HepG2 (cell line): ENCODE measurements around the gene OAF. TPM values are rescaled to one million over a fixed set of nuclear protein-coding genes. Genes with fewer than 3 reads are reported as not detected.

Source experiments
- ATAC-seq: fragments of 200-7000 bp; cut with Tn5 transposase; 3 replicates; pipeline ENCODE4 v1.9.1; 2020; ENCODE audit warnings: mild to moderate bottlenecking, moderate library complexity
- BruUV-seq: library from RNA; stranded (reverse); fragments of 400-500 nt; replicated peaks from 2 replicates; lab custom pipeline; 2021; lab: Mats Ljungman, UMichigan
- CTCF ChIA-PET: fragments of 300-600 bp; formaldehyde crosslinking; extraction: SDS; loops from one replicate; lab custom pipeline; 2021; ENCODE audit warnings: low total read pairs, inconsistent platforms, low intra/inter-chr PET ratio; lab: Yijun Ruan, JAX
- POLR2A ChIA-PET: fragments of 350-600 bp; sonication (Branson Sonifier 250); formaldehyde crosslinking; loops from one replicate; lab custom pipeline; 2020; ENCODE audit warnings: antibody characterized with exemption, inconsistent platforms; lab: Yijun Ruan, JAX
- DNase-seq: peaks from one replicate; pipeline ENCODE4 v3.0.0-alpha.2; 2015; ENCODE audit warnings: low spot score
- FAIRE-seq: peaks from 3 replicates; lab custom pipeline; 2011; peaks lifted over from hg19 to GRCh38; lab: Jason Lieb, UNC
- H2AFZ ChIP-seq: one replicate; pipeline ENCODE4 v1.6.1; 2011; ENCODE audit warnings: low read length, inconsistent platforms
- H3K27ac ChIP-seq: fragments of 300-600 bp; 3 replicates; pipeline ENCODE4 v1.8.0; 2011; ENCODE audit warnings: mixed run types, mild to moderate bottlenecking, mixed read lengths, low read length, inconsistent platforms; ENCODE audit not compliant: insufficient read depth; ENCODE audit errors: extremely low read length
- H3K27me3 ChIP-seq, 2 experiments: fragments of 200-600 bp in 1 of 2; 2 replicates in 1 of 2; 3 replicates in 1 of 2; pipeline versions ENCODE4 v1.6.0 to v1.8.0; 2011; ENCODE audit warnings: low read length in 2 of 2, mild to moderate bottlenecking in 2 of 2, moderate library complexity in 2 of 2, inconsistent platforms in 1 of 2; ENCODE audit not compliant: insufficient read depth in 2 of 2, control insufficient read depth in 1 of 2
- H3K36me3 ChIP-seq, 2 experiments: fragments of 200-600 bp in 1 of 2; replicated peaks in 1 of 2; 2 replicates in 1 of 2; 3 replicates in 1 of 2; pipeline versions ENCODE4 v1.5.1 to v1.8.0; 2011; ENCODE audit warnings: low read length in 2 of 2, inconsistent platforms in 1 of 2; ENCODE audit not compliant: insufficient read depth in 2 of 2, control insufficient read depth in 1 of 2
- H3K4me1 ChIP-seq: 2 replicates; pipeline ENCODE4 v1.5.1; 2012; ENCODE audit warnings: low read length, inconsistent platforms; ENCODE audit not compliant: insufficient read depth
- H3K4me2 ChIP-seq: 2 replicates; pipeline ENCODE4 v1.6.0; 2011; ENCODE audit warnings: low read depth, low read length, inconsistent platforms
- H3K4me3 ChIP-seq, 3 experiments: fragments of 200-600 bp in 1 of 3; sonication (generic), shearing (Covaris generic) in 1 of 3; replicated peaks in 1 of 3; 2 replicates each; pipeline ENCODE4 v1.5.1; 2011 to 2016; ENCODE audit warnings: low read length in 3 of 3, inconsistent platforms in 2 of 3, low read depth in 2 of 3, mild to moderate bottlenecking in 2 of 3, control low read depth in 1 of 3, mixed read lengths in 1 of 3; ENCODE audit not compliant: insufficient read depth in 1 of 3
- H3K79me2 ChIP-seq: one replicate; pipeline ENCODE4 v1.6.1; 2011; ENCODE audit warnings: low read length, inconsistent platforms; ENCODE audit not compliant: insufficient read depth
- H3K9ac ChIP-seq: 2 replicates; pipeline ENCODE4 v1.6.0; 2011; ENCODE audit warnings: mild to moderate bottlenecking, low read depth, low read length, inconsistent platforms; ENCODE audit not compliant: insufficient read depth
- H3K9me3 ChIP-seq: 2 replicates; pipeline ENCODE4 v1.5.1; 2012; ENCODE audit warnings: mild to moderate bottlenecking, low read length
- H4K20me1 ChIP-seq: 2 replicates; pipeline ENCODE4 v1.6.0; 2011; ENCODE audit warnings: inconsistent platforms, mild to moderate bottlenecking, low read length, moderate library complexity; ENCODE audit not compliant: insufficient read depth
- AKAP8 ChIP-seq: sonication (generic); formaldehyde crosslinking; IDR thresholded peaks from 2 replicates; pipeline ENCODE4 v1.5.1; 2020; ENCODE audit warnings: mild to moderate bottlenecking, missing genetic modification reagents
- FOXP4 ChIP-seq: sonication (generic); formaldehyde crosslinking; IDR thresholded peaks from 2 replicates; pipeline ENCODE4 v1.4.0; 2020; ENCODE audit warnings: missing genetic modification reagents
- JDP2 ChIP-seq: sonication (generic); formaldehyde crosslinking; IDR thresholded peaks from 2 replicates; pipeline ENCODE4 v1.8.1; 2022; ENCODE audit warnings: missing genetic modification reagents, borderline replicate concordance
- KLF13 ChIP-seq: sonication (generic); formaldehyde crosslinking; IDR thresholded peaks from 2 replicates; pipeline ENCODE4 v1.4.0; 2020; ENCODE audit warnings: mild to moderate bottlenecking, missing genetic modification reagents
- PBX2 ChIP-seq: IDR thresholded peaks from 2 replicates; pipeline ENCODE4 v1.6.1; 2016; ENCODE audit warnings: control low read depth
- SP140L ChIP-seq: sonication (generic); formaldehyde crosslinking; IDR thresholded peaks from 2 replicates; pipeline ENCODE4 v1.4.0; 2020; ENCODE audit warnings: missing genetic modification reagents, borderline replicate concordance
- STAT5B ChIP-seq: sonication (generic); formaldehyde crosslinking; IDR thresholded peaks from 2 replicates; pipeline ENCODE4 v1.4.0; 2020; ENCODE audit warnings: missing genetic modification reagents
- UBTF ChIP-seq: sonication (generic); formaldehyde crosslinking; IDR thresholded peaks from 2 replicates; pipeline ENCODE4 v1.4.0; 2020; ENCODE audit warnings: mild to moderate bottlenecking, missing genetic modification reagents
- ZBTB26 ChIP-seq: IDR thresholded peaks from 2 replicates; pipeline ENCODE4 v1.6.1; 2016; ENCODE audit warnings: missing compliant biosample characterization, missing genetic modification reagents, borderline replicate concordance
- ZGPAT ChIP-seq: IDR thresholded peaks from 2 replicates; pipeline ENCODE4 v1.6.1; 2016; ENCODE audit warnings: mild to moderate bottlenecking
- ZNF124 ChIP-seq: sonication (generic); formaldehyde crosslinking; IDR thresholded peaks from 2 replicates; pipeline ENCODE4 v1.4.0; 2020; ENCODE audit warnings: missing genetic modification reagents
- ZNF44 ChIP-seq: sonication (generic); formaldehyde crosslinking; IDR thresholded peaks from 2 replicates; pipeline ENCODE4 v1.5.1; 2020; ENCODE audit warnings: mild to moderate bottlenecking, missing genetic modification reagents
- ZNF503 ChIP-seq: sonication (generic); formaldehyde crosslinking; IDR thresholded peaks from 2 replicates; pipeline ENCODE4 v1.4.0; 2020; ENCODE audit warnings: missing genetic modification reagents
- ZNF569 ChIP-seq: sonication (generic); formaldehyde crosslinking; IDR thresholded peaks from 2 replicates; pipeline ENCODE4 v1.5.0; 2020; ENCODE audit warnings: mild to moderate bottlenecking, missing genetic modification reagents, moderate library complexity, borderline replicate concordance
- ZSCAN25 ChIP-seq: sonication (generic); formaldehyde crosslinking; IDR thresholded peaks from 2 replicates; pipeline ENCODE4 v1.8.0; 2022; ENCODE audit warnings: mild to moderate bottlenecking, missing genetic modification reagents
- in situ Hi-C: cut with HindIII; loops from 2 replicates; pipeline ENCODE4 v1.10.0; 2017; ENCODE audit warnings: low pct_unique_long_range_greater_than_20kb; ENCODE audit not compliant: extremely low pct_ligation_motif_present
- intact Hi-C: fragments of 100-400 bp; cut with micrococcal nuclease; formaldehyde crosslinking; loops from one replicate; pipeline ENCODE4 v1.10.0; 2022; ENCODE audit not compliant: unreplicated experiment
- polyA plus RNA-seq, 8 experiments: library from polyadenylated mRNA; depleted of rRNA in 3 of 8; stranded (reverse) in 7 of 8; unstranded in 1 of 8; fragments of >200 nt; fragmentation: Illumina TruSeq in 4 of 8; extraction: Trizol in 4 of 8; gene quantifications; 2 replicates each; pipeline versions ENCODE4 v1.2.1 to v1.2.3, GENCODE V29; 2011 to 2016; ENCODE audit warnings: low read depth in 4 of 8, missing spikeins in 1 of 8, mixed read lengths in 1 of 8; ENCODE audit not compliant: insufficient read depth in 1 of 8
- total RNA-seq, 5 experiments: library from RNA; depleted of rRNA; stranded (reverse); fragments of >200 nt; fragmentation: Illumina TruSeq; extraction: Trizol; gene quantifications; 2 replicates each; pipeline ENCODE4 v1.2.3, GENCODE V29; 2016; ENCODE audit warnings: low read depth in 1 of 5

The OAF gene
- total and polyA plus RNA-seq, 2 of the 13 experiments (the other 11 are each of a cell fraction or from before 2014, with no cell fraction given) = 63.7 to 94.6 TPM

- no peak overlapping the region for H3K9ac ChIP-seq
- no peaks in the 10 kb centered on the region for H4K20me1 ChIP-seq
- TF ChIP-seq ZNF503 (CRISPR knock-in tag) = no peak
- no peak for TF ChIP-seq ZNF569 (CRISPR knock-in tag)
- no peak for TF ChIP-seq SP140L (CRISPR knock-in tag)
- TF ChIP-seq KLF13 (CRISPR knock-in tag) = no peak
- TF ChIP-seq ZNF44 (CRISPR knock-in tag) = no peak
- TF ChIP-seq FOXP4 (CRISPR knock-in tag) = no peak
- TF ChIP-seq UBTF (CRISPR knock-in tag) = no peak
- no peak for TF ChIP-seq ZSCAN25 (CRISPR knock-in tag)
- TF ChIP-seq JDP2 (CRISPR knock-in tag) = no peak
- no peak for TF ChIP-seq ZNF124 (CRISPR knock-in tag)
- TF ChIP-seq AKAP8 (CRISPR knock-in tag) = no peak
- TF ChIP-seq ZBTB26 = no peak
- TF ChIP-seq ZGPAT (CRISPR knock-in tag) = no peak
- TF ChIP-seq STAT5B = no peak
- no peak for TF ChIP-seq PBX2
- TF ChIP-seq, all 625 proteins: peak for 0
- H2AFZ ChIP-seq = no peak overlapping the region
- no peak overlapping the region for H3K4me3 ChIP-seq
- no peaks in the 10 kb centered on the region for H3K79me2 ChIP-seq
- no peak overlapping the region for H3K27ac ChIP-seq
- FAIRE-seq (no peak), ATAC-seq (no peak), DNase-seq (no peak)
- H3K9me3 ChIP-seq = no peaks in the 10 kb centered on the region
- intact Hi-C loops (no loop called here), in situ Hi-C loops (no loop called here)
- ChIA-PET CTCF (no interaction called here), POLR2A (no interaction called here)
- no peaks in the 10 kb centered on the region for H3K4me1 ChIP-seq
- no peaks in the 10 kb centered on the region for H3K36me3 ChIP-seq
- H3K27me3 ChIP-seq = peaks cover 4 to 62% of the 10 kb centered on the region in 2 experiments; a peak in 4 of 5 replicates
- no peak overlapping the region for H3K4me2 ChIP-seq
- no TSS peak for BruUV-seq
These were observed 50.5 kb downstream of the OAF start for GRCh38 chr11:120261321-120261720.
